IMR-90 (cell line): ENCODE data around the gene PARD6G. TPM values are rescaled to one million over a fixed set of nuclear protein-coding genes. Genes with fewer than 3 reads are reported as not detected.

Source experiments
- ATAC-seq: fragments of 200-7000 bp; cut with Tn5 transposase; 2 replicates; pipeline ENCODE4 v1.9.1; 2020; ENCODE audit warnings: low read depth, mild to moderate bottlenecking, moderate library complexity
- BruUV-seq: library from RNA; stranded (reverse); fragments of 400-500 nt; replicated peaks from 2 replicates; lab custom pipeline; 2021; lab: Mats Ljungman, UMichigan
- CTCF ChIA-PET: fragments of 300-600 bp; formaldehyde crosslinking; extraction: SDS; loops from one replicate; lab custom pipeline; 2021; ENCODE audit warnings: antibody characterized with exemption; lab: Yijun Ruan, JAX
- POLR2A ChIA-PET: fragments of 300-600 bp; sonication (Branson Sonifier 250); formaldehyde crosslinking; loops from one replicate; lab custom pipeline; 2022; ENCODE audit warnings: antibody characterized with exemption; ENCODE audit not compliant: unreplicated experiment; lab: Charles Lee
- DNase-seq: peaks from one replicate; pipeline ENCODE4 v3.0.0; 2013
- H2AFZ ChIP-seq: replicated peaks from 2 replicates; pipeline ENCODE3; 2013; ENCODE audit warnings: low read length, mild to moderate bottlenecking; ENCODE audit not compliant: poor library complexity
- H2AK5ac ChIP-seq: 2 replicates; pipeline ENCODE4 v1.6.1; 2013; ENCODE audit warnings: low read depth, low read length, inconsistent platforms
- H2AK9ac ChIP-seq: replicated peaks from 2 replicates; pipeline ENCODE3; 2013; ENCODE audit warnings: mild to moderate bottlenecking, low read depth, low read length, moderate library complexity; ENCODE audit not compliant: poor library complexity
- H2BK120ac ChIP-seq: 2 replicates; pipeline ENCODE4 v1.6.1; 2013; ENCODE audit warnings: low read depth, low read length, inconsistent platforms
- H2BK15ac ChIP-seq: 3 replicates; pipeline ENCODE4 v1.6.1; 2013; ENCODE audit warnings: low read depth, low read length, inconsistent platforms
- H2BK20ac ChIP-seq: 2 replicates; pipeline ENCODE4 v1.6.1; 2013; ENCODE audit warnings: low read depth, mild to moderate bottlenecking, inconsistent platforms, low read length, moderate library complexity
- H2BK5ac ChIP-seq: 2 replicates; pipeline ENCODE4 v1.6.1; 2013; ENCODE audit warnings: mild to moderate bottlenecking, low read depth, low read length, inconsistent platforms; ENCODE audit not compliant: poor library complexity, severe bottlenecking
- H3K14ac ChIP-seq: replicated peaks from 2 replicates; pipeline ENCODE4 v1.6.1; 2013; ENCODE audit warnings: low read depth, low read length, inconsistent platforms
- H3K18ac ChIP-seq: 2 replicates; pipeline ENCODE4 v1.6.1; 2013; ENCODE audit warnings: low read depth, low read length, control low read depth
- H3K23ac ChIP-seq: 2 replicates; pipeline ENCODE4 v1.6.1; 2013; ENCODE audit warnings: low read depth, low read length, inconsistent platforms
- H3K27ac ChIP-seq: 2 replicates; pipeline ENCODE4 v1.5.1; 2013; ENCODE audit warnings: mild to moderate bottlenecking, control low read depth, low read length; ENCODE audit not compliant: insufficient read depth
- H3K27me3 ChIP-seq: 2 replicates; pipeline ENCODE4 v1.6.1; 2013; ENCODE audit warnings: low read length; ENCODE audit not compliant: control insufficient read depth, insufficient read depth
- H3K36me3 ChIP-seq: 2 replicates; pipeline ENCODE4 v1.6.1; 2013; ENCODE audit warnings: low read length, mixed read lengths; ENCODE audit not compliant: control insufficient read depth, insufficient read depth
- H3K4ac ChIP-seq: 2 replicates; pipeline ENCODE4 v1.6.1; 2013; ENCODE audit warnings: low read depth, low read length, inconsistent platforms
- H3K4me1 ChIP-seq: 2 replicates; pipeline ENCODE4 v1.6.1; 2013; ENCODE audit warnings: low read length, mixed read lengths; ENCODE audit not compliant: control insufficient read depth, insufficient read depth
- H3K4me2 ChIP-seq: 2 replicates; pipeline ENCODE4 v1.6.1; 2013; ENCODE audit warnings: low read depth, mild to moderate bottlenecking, control low read depth, low read length, moderate library complexity
- H3K4me3 ChIP-seq: 2 replicates; pipeline ENCODE4 v1.5.1; 2013; ENCODE audit warnings: low read depth, mild to moderate bottlenecking, control low read depth, low read length, moderate library complexity; ENCODE audit not compliant: insufficient read depth
- H3K56ac ChIP-seq: 2 replicates; pipeline ENCODE4 v1.6.1; 2013; ENCODE audit warnings: low read length, inconsistent platforms; ENCODE audit not compliant: insufficient read depth; ENCODE audit errors: extremely low read depth
- H3K79me1 ChIP-seq, 2 experiments: 2 replicates each; pipeline ENCODE4 v1.6.1; 2013; ENCODE audit warnings: low read length in 2 of 2, inconsistent platforms in 1 of 2, low read depth in 1 of 2
- H3K9ac ChIP-seq: 2 replicates; pipeline ENCODE4 v1.6.1; 2013; ENCODE audit warnings: low read depth, low read length, control low read depth
- H3K9me1 ChIP-seq: 2 replicates; pipeline ENCODE4 v1.6.1; 2013; ENCODE audit warnings: low read length, inconsistent platforms; ENCODE audit not compliant: insufficient read depth
- H3K9me3 ChIP-seq: 2 replicates; pipeline ENCODE4 v1.6.1; 2013; ENCODE audit warnings: low read length; ENCODE audit not compliant: control insufficient read depth, insufficient read depth
- H4K20me1 ChIP-seq: 2 replicates; pipeline ENCODE4 v1.6.1; 2013; ENCODE audit warnings: low read length, inconsistent platforms; ENCODE audit not compliant: insufficient read depth
- H4K5ac ChIP-seq: 2 replicates; pipeline ENCODE4 v1.6.1; 2013; ENCODE audit warnings: mild to moderate bottlenecking, low read depth, low read length, control low read depth
- H4K8ac ChIP-seq, 2 experiments: 2 replicates each; pipeline ENCODE4 v1.6.1; 2013; ENCODE audit warnings: low read depth in 2 of 2, low read length in 2 of 2, control low read depth in 1 of 2, inconsistent platforms in 1 of 2
- H4K91ac ChIP-seq: 2 replicates; pipeline ENCODE4 v1.6.1; 2013; ENCODE audit warnings: low read depth, low read length, inconsistent platforms; ENCODE audit not compliant: insufficient read depth
- BHLHE40 ChIP-seq: fragments of 150-350 bp; IDR thresholded peaks from 2 replicates; pipeline ENCODE4 v1.6.1; 2016; ENCODE audit warnings: mild to moderate bottlenecking, low read depth, low read length
- CEBPB ChIP-seq: IDR thresholded peaks from 2 replicates; pipeline ENCODE4 v1.6.1; 2012; ENCODE audit warnings: low read depth, low read length, improper control_type of control experiment
- CTCF ChIP-seq: conservative IDR thresholded peaks from 2 replicates; pipeline ENCODE4 v1.5.1; 2012; ENCODE audit warnings: mild to moderate bottlenecking, low read depth, low read length, improper control_type of control experiment
- MAZ ChIP-seq: IDR thresholded peaks from 2 replicates; pipeline ENCODE4 v1.6.1; 2012; ENCODE audit warnings: low read depth, mild to moderate bottlenecking, low read length, improper control_type of control experiment, moderate library complexity, borderline replicate concordance
- RAD21 ChIP-seq: IDR thresholded peaks from 2 replicates; pipeline ENCODE4 v1.6.1; 2012; ENCODE audit warnings: low read length, improper control_type of control experiment
- RFX5 ChIP-seq: IDR thresholded peaks from 2 replicates; pipeline ENCODE4 v1.8.0; 2012; ENCODE audit warnings: low read depth, mild to moderate bottlenecking, low read length, moderate library complexity
- WGBS, 2 experiments: methylation state at CpG; one replicate each; pipeline versions ENCODE4 v1.1.5 to v1.1.7; 2013; ENCODE audit warnings: missing lambda C conversion rate in 2 of 2; ENCODE audit not compliant: insufficient read length in 1 of 2; ENCODE audit errors: extremely low coverage in 2 of 2; 5-methylcytosine and 5-hydroxymethylcytosine counted together
- dilution Hi-C: fragments of 300-500 bp; cut with HindIII; formaldehyde crosslinking; loops from one replicate; pipeline ENCODE4 v1.14.3; 2018; ENCODE audit warnings: low sequenced_read_pairs; ENCODE audit not compliant: unreplicated experiment
- in situ Hi-C: fragments of 300-500 bp; cut with MboI; formaldehyde crosslinking; loops from 3 replicates; pipeline ENCODE4 v1.14.3; 2019; ENCODE audit warnings: low sequenced_read_pairs, inconsistent platforms, mixed read lengths
- intact Hi-C: fragments of 100-400 bp; cut with micrococcal nuclease; formaldehyde crosslinking; loops from 2 replicates; pipeline ENCODE4 v1.10.0; 2022
- polyA plus RNA-seq, 3 experiments: library from polyadenylated mRNA; depleted of rRNA; stranded (reverse); fragments of >200 nt; gene quantifications; 2 replicates each; pipeline ENCODE4 v1.2.3, GENCODE V29; 2012; ENCODE audit warnings: low replicate concordance in 1 of 3
- total RNA-seq: library from RNA; depleted of rRNA; stranded (reverse); fragments of >200 nt; gene quantifications from 2 replicates; pipeline ENCODE4 v1.2.3, GENCODE V29; 2012

The PARD6G gene
- total and polyA plus RNA-seq, 2 of the 4 experiments (the other 2 are of a cell fraction), result 2.5 to 4.6 TPM

GRCh38 chr18:80167931-80168330 is 79.4 kb downstream of the PARD6G start:
- no peak overlapping the region for H2BK5ac ChIP-seq
- H4K91ac ChIP-seq, result no peak overlapping the region
- ChIA-PET POLR2A (no interaction called here), CTCF (no interaction called here)
- no peak overlapping the region for H3K18ac ChIP-seq
- 0 out of 2 replicates have a peak overlapping the region, but pooled peaks have one; percentile 45 for H2AK5ac ChIP-seq
- DNase-seq (no peak), ATAC-seq (no peak)
- H3K14ac ChIP-seq, result no peak overlapping the region
- BruUV-seq, result no TSS peak
- H2BK20ac ChIP-seq, result no peak overlapping the region
- H4K20me1 ChIP-seq, result no peaks in the 10 kb centered on the region; the same call in 1 of the 2 replicates
- H3K23ac ChIP-seq, result no peak overlapping the region
- no peak for TF ChIP-seq CEBPB
- TF ChIP-seq RFX5, result no peak
- no peak for TF ChIP-seq RAD21
- no peak for TF ChIP-seq BHLHE40
- no peak for TF ChIP-seq MAZ
- TF ChIP-seq CTCF, result no peak
- H3K4me3 ChIP-seq, result no peak overlapping the region
- peaks cover 0 to 6% of the 10 kb centered on the region in 2 experiments; a peak in 1 of 4 replicates for H3K79me1 ChIP-seq
- no peaks in the 10 kb centered on the region for H3K36me3 ChIP-seq
- peak overlapping the region; percentile 18 for H2AFZ ChIP-seq
- no peak overlapping the region for H3K27ac ChIP-seq
- H3K4ac ChIP-seq, result 0 out of 2 replicates have a peak overlapping the region, but pooled peaks have one; percentile 39
- H3K9ac ChIP-seq, result no peak overlapping the region
- in situ Hi-C loops, result no loop called here
- no peak overlapping the region for H3K4me2 ChIP-seq
- no peak overlapping the region for H2AK9ac ChIP-seq
- no peaks in the 10 kb centered on the region for H3K27me3 ChIP-seq
- no peak overlapping the region for H4K5ac ChIP-seq
- intact Hi-C loops, result no loop called here
- H3K56ac ChIP-seq, result no peak overlapping the region
- H3K9me3 ChIP-seq, result peaks cover 8% of the 10 kb centered on the region
- dilution Hi-C loops, result no loop called here
- H2BK15ac ChIP-seq, result no peak overlapping the region
- H2BK120ac ChIP-seq, result no peak overlapping the region; the same call in 1 of the 2 replicates
- 68% methylated on average over 4 of the region's 13 CpGs; no CpG with 5 or more reads in 1 of the 2 experiments for WGBS, 2 experiments
- peaks cover 18% of the 10 kb centered on the region for H3K9me1 ChIP-seq
- no peak overlapping the region for H4K8ac ChIP-seq
- peaks cover 2% of the 10 kb centered on the region; the same call in 1 of the 2 replicates for H3K4me1 ChIP-seq
